Vagina (tissue), 2 donors: ENCODE results near the gene CNMD. TPM values are rescaled to one million over a fixed set of nuclear protein-coding genes. Genes with fewer than 3 reads are reported as not detected.
"Not testable (repeated sequence)": the region's sequence is repeated elsewhere in the genome, so short reads cannot be mapped to it uniquely, and the experiment has no call there.

Experiments used
- DNase-seq, 2 donors: peaks; one replicate each; pipeline ENCODE4 v3.0.0-alpha.2; 2017; ENCODE audit errors: extremely low spot score in 2 of 2
- H3K27ac ChIP-seq: fragments of 200-600 bp; sonication (generic); one replicate; pipeline ENCODE4 v1.5.1; 2019
- H3K27me3 ChIP-seq: fragments of 200-600 bp; sonication (generic); one replicate; pipeline ENCODE4 v1.5.1; 2019
- H3K36me3 ChIP-seq, 2 donors: fragments of 200-600 bp; sonication (generic); one replicate each; pipeline ENCODE4 v1.5.1; 2017 to 2019
- H3K4me1 ChIP-seq: fragments of 200-600 bp; sonication (generic); one replicate; pipeline ENCODE4 v1.5.1; 2019
- H3K4me3 ChIP-seq, 2 donors: fragments of 200-600 bp; sonication (generic); 1 replicate in 1 of 2; 2 replicates in 1 of 2; pipeline ENCODE4 v1.5.1; 2016 to 2019
- H3K9me3 ChIP-seq: fragments of 200-600 bp; sonication (generic); one replicate; pipeline ENCODE4 v1.5.1; 2019
- CTCF ChIP-seq, 3 experiments: fragments of 450-650 bp in 2 of 3; fragments of 200-600 bp in 1 of 3; sonication (generic) in 1 of 3; IDR thresholded peaks; one replicate each; pipeline ENCODE4 v1.5.1; 2017 to 2019; ENCODE audit warnings: antibody characterized with exemption in 3 of 3, mild to moderate bottlenecking in 2 of 3, moderate library complexity in 2 of 3
- POLR2A ChIP-seq, 2 donors: fragments of 450-650 bp; IDR thresholded peaks; one replicate each; pipeline ENCODE4 v1.6.1; 2017; ENCODE audit warnings: antibody characterized with exemption in 2 of 2, mild to moderate bottlenecking in 2 of 2, moderate library complexity in 2 of 2
- POLR2AphosphoS5 ChIP-seq, 2 donors: sonication (generic); formaldehyde crosslinking; IDR thresholded peaks; one replicate each; pipeline ENCODE4 v1.9.0; 2017; ENCODE audit warnings: antibody characterized with exemption in 2 of 2, mild to moderate bottlenecking in 2 of 2, low read depth in 1 of 2; ENCODE audit not compliant: insufficient read depth in 1 of 2
- intact Hi-C: fragments of 100-400 bp; cut with DNase I; formaldehyde crosslinking; loops from one replicate; pipeline ENCODE4 v1.15.1; 2023
- total RNA-seq: library from RNA; depleted of rRNA; stranded (reverse); fragments of >200 nt; gene quantifications from one replicate; pipeline ENCODE4 v1.2.3, GENCODE V29; 2016

The CNMD gene
- total RNA-seq, 1 donor from 2014 or later = not detected

GRCh38 chr13:52703482-52703881 is 36.1 kb downstream of the CNMD start:
- no peak for DNase-seq
- H3K27me3 ChIP-seq = no peaks in the 10 kb centered on the region
- TF ChIP-seq POLR2AphosphoS5 (IDR thresholded peaks at IDR 0.05; ENCODE audit: insufficient read depth in 1 of 2, low read depth in 1 of 2) (no peak), POLR2A (IDR thresholded peaks at IDR 0.05) (no peak)
- no peaks in the 10 kb centered on the region for H3K4me1 ChIP-seq
- no peaks in the 10 kb centered on the region for H3K9me3 ChIP-seq
- no peaks in the 10 kb centered on the region for H3K36me3 ChIP-seq
- intact Hi-C loops = no loop called here
- no peak overlapping the region for H3K27ac ChIP-seq
- no peak overlapping the region for H3K4me3 ChIP-seq

DNA sequence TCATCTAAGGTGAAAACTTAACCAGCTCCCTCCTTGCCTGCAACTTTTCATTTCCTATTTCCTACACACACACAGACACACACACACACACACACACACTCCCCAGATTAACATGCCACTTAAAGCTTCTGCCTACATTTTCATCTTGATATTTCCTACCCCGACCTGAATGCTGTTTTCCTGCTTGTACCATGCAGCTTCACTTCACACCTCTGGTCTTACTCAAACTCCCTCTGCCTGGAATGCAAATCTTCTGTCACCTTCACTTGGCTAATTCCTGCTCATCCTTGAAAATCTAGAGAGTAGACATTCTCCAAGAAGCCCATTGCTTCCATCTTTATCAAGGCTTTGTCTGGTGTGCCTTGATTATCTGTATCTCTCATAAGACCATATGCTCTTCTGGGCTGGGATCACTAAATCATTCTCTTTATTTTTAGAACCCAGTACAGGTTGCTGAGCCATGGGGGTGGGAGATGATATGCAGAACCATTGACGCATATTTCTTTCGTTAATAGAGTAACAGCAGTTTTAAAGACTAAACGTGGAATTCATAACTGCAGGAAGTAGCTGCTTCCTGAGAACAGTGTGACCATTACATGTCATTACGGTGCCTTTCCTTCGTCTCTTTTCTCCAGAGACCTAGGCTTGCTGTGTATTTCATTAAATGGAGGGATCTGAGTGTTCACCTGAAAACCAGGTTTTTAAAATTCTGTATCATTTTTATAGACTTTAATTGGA is 37.7 kb downstream of the CNMD start:
- no peak overlapping the region for H3K27ac ChIP-seq
- no peaks in the 10 kb centered on the region for H3K36me3 ChIP-seq
- H3K4me1 ChIP-seq = no peaks in the 10 kb centered on the region
- intact Hi-C loops = no loop called here
- no peak for DNase-seq
- H3K4me3 ChIP-seq = no peak overlapping the region
- TF ChIP-seq POLR2A (IDR thresholded peaks at IDR 0.05) (no peak), CTCF (IDR thresholded peaks at IDR 0.05) (no peak)
- H3K27me3 ChIP-seq = no peaks in the 10 kb centered on the region
- H3K9me3 ChIP-seq = no peaks in the 10 kb centered on the region

- H3K27ac ChIP-seq = no peak overlapping the region
- H3K36me3 ChIP-seq = no peaks in the 10 kb centered on the region
- no peak overlapping the region for H3K4me3 ChIP-seq
- H3K4me1 ChIP-seq = no peaks in the 10 kb centered on the region
- DNase-seq = no peak
- intact Hi-C loops = no loop called here
- no peaks in the 10 kb centered on the region for H3K9me3 ChIP-seq
- no peaks in the 10 kb centered on the region for H3K27me3 ChIP-seq
- TF ChIP-seq CTCF (IDR thresholded peaks at IDR 0.05) (no peak), POLR2AphosphoS5 (IDR thresholded peaks at IDR 0.05; ENCODE audit: insufficient read depth in 1 of 2, low read depth in 1 of 2) (no peak), POLR2A (IDR thresholded peaks at IDR 0.05) (no peak)
Measured at GRCh38 chr13:52696566-52696965, 43.1 kb downstream of the CNMD start.

DNA sequence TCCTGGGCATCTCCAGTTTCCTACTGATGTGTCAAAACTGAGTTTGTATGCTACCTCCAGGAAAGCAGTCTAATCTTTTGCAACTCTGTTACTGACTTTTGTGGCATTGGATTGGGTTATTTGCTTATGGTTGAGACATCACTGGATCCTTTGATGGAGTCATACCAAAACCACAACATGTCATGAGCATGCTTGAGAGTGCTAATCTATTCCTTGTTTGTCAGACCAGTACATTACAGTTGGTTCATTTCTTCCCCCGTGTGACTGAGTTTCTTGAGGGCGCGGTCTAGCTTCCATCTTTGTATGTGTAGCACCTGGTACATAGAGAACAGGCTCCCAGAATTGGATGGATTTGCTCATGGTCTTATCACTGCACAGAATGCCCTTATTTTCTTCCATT is 43.8 kb downstream of the CNMD start:
- DNase-seq = no peak
- intact Hi-C loops = no loop called here
- H3K27me3 ChIP-seq = no peaks in the 10 kb centered on the region
- TF ChIP-seq CTCF (IDR thresholded peaks at IDR 0.05) (no peak), POLR2AphosphoS5 (IDR thresholded peaks at IDR 0.05; ENCODE audit: insufficient read depth in 1 of 2, low read depth in 1 of 2) (no peak), POLR2A (IDR thresholded peaks at IDR 0.05) (no peak)
- H3K9me3 ChIP-seq = no peaks in the 10 kb centered on the region
- H3K4me3 ChIP-seq = no peak overlapping the region
- no peaks in the 10 kb centered on the region for H3K4me1 ChIP-seq
- no peaks in the 10 kb centered on the region for H3K36me3 ChIP-seq
- H3K27ac ChIP-seq = no peak overlapping the region

- no peaks in the 10 kb centered on the region for H3K9me3 ChIP-seq
- TF ChIP-seq CTCF (IDR thresholded peaks at IDR 0.05) (no peak), POLR2AphosphoS5 (IDR thresholded peaks at IDR 0.05; ENCODE audit: insufficient read depth in 1 of 2, low read depth in 1 of 2) (no peak), POLR2A (IDR thresholded peaks at IDR 0.05) (no peak)
- H3K36me3 ChIP-seq = peaks cover 0 to 52% of the 10 kb centered on the region in 2 donors
- no peak for DNase-seq
- intact Hi-C loops = no loop called here
- no peak overlapping the region for H3K27ac ChIP-seq
- H3K4me1 ChIP-seq = no peaks in the 10 kb centered on the region
- no peak overlapping the region for H3K4me3 ChIP-seq
- no peaks in the 10 kb centered on the region for H3K27me3 ChIP-seq
Measured at GRCh38 chr13:52686376-52686775, 53.2 kb downstream of the CNMD start.

GRCh38 chr13:52685806-52686205 is 53.8 kb downstream of the CNMD start:
- H3K9me3 ChIP-seq, H3K4me3 ChIP-seq, H3K4me1 ChIP-seq, DNase-seq, H3K27ac ChIP-seq, intact Hi-C loops, H3K27me3 ChIP-seq: not testable (repeated sequence)
- H3K36me3 ChIP-seq = peaks cover 0 to 58% of the 10 kb centered on the region in 2 donors
